MV-4-11 (cell line): ENCODE results near the gene PLRG1.
"Not testable (repeated sequence)": the region's sequence is repeated elsewhere in the genome, so short reads cannot be mapped to it uniquely, and the experiment has no call there.

Experiments used
- DNase-seq: peaks from one replicate; lab custom pipeline; 2025; lab: John Stamatoyannopoulos, UW

The PLRG1 gene

GRCh38 chr4:154549894-154550790, at the start of gene PLRG1:
Gene PLRG1, minus strand, starts transcription at chr4:154550400. Its CDS starts 92 bp downstream, at chr4:154550308.
- DNase-seq = peak; percentile 93

GRCh38 chr4:154597798-154598774, 47.9 kb upstream of the PLRG1 start:
- no peak for DNase-seq

GRCh38 chr4:154597281-154597680, 47.1 kb upstream of the PLRG1 start:
- not testable (repeated sequence) for DNase-seq

GRCh38 chr4:154595807-154596206, 45.6 kb upstream of the PLRG1 start:
- no peak for DNase-seq

- DNase-seq = not testable (repeated sequence)
Observed at GRCh38 chr4:154594343-154594742, 44.1 kb upstream of the PLRG1 start.

- no peak for DNase-seq
Observed at GRCh38 chr4:154593868-154594267, 43.7 kb upstream of the PLRG1 start.

GRCh38 chr4:154591890-154592289, 41.7 kb upstream of the PLRG1 start:
- DNase-seq = no peak

- no peak for DNase-seq
Observed at GRCh38 chr4:154590329-154591006, 40.3 kb upstream of the PLRG1 start, which contains the start of gene FGA. Gene FGA, minus strand, starts transcription at chr4:154590742. Its CDS starts 55 bp downstream, at chr4:154590687.

- no peak for DNase-seq
Observed at GRCh38 chr4:154589296-154590197, 39.3 kb upstream of the PLRG1 start.

- no peak for DNase-seq
Observed at GRCh38 chr4:154588198-154588597, 38.0 kb upstream of the PLRG1 start.

GRCh38 chr4:154586296-154587033, 36.3 kb upstream of the PLRG1 start:
- no peak for DNase-seq

GRCh38 chr4:154585369-154586018, 35.3 kb upstream of the PLRG1 start:
- no peak for DNase-seq

- DNase-seq = no peak
Observed at GRCh38 chr4:154584259-154584658, 34.1 kb upstream of the PLRG1 start.

- no peak for DNase-seq
Observed at GRCh38 chr4:154583677-154584076, 33.5 kb upstream of the PLRG1 start.

- no peak for DNase-seq
Observed at GRCh38 chr4:154583230-154583629, 33.0 kb upstream of the PLRG1 start.

- no peak for DNase-seq
Observed at GRCh38 chr4:154582723-154583122, 32.5 kb upstream of the PLRG1 start.

GRCh38 chr4:154579927-154580326, 29.7 kb upstream of the PLRG1 start:
- no peak for DNase-seq

GRCh38 chr4:154578919-154579318, 28.7 kb upstream of the PLRG1 start:
- DNase-seq = no peak

GRCh38 chr4:154577324-154577723, 27.1 kb upstream of the PLRG1 start:
- no peak for DNase-seq

- DNase-seq = no peak
Observed at GRCh38 chr4:154574311-154574710, 24.1 kb upstream of the PLRG1 start.
